ENCODE data around the gene CCDC191.

DNA sequence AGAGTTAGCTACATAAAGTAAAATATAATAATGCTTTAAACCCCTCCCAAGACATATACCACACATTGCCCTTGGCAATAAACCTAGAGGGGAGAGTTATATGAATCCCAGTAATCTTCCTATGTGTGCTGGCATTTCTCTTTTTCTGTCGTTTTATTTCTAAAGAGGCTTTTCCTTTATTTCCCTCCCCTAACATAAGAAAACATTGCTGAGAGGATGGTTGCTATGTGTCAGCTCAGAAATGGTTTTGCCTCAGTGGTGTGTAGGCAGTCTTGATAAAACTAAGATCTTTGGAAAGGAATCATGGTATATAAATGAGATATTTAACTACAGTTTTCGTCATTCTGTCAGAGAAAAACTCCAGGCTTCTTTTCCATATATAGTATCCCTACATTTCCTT is 30.0 kb downstream of the CCDC191 start:
- TF ChIP-seq TGIF2 (CRISPR knock-in tag; IDR thresholded peaks at IDR 0.05) (no peak), DNMT1 (IDR thresholded peaks at IDR 0.05) (no peak), SRF (CRISPR knock-in tag; IDR thresholded peaks at IDR 0.05) (no peak), CREB1 (IDR thresholded peaks at IDR 0.05) (no peak), CREB1 (CRISPR knock-in tag; IDR thresholded peaks at IDR 0.05) (no peak), SOX6 (IDR thresholded peaks at IDR 0.05) (no peak), SRSF3 (IDR thresholded peaks at IDR 0.05; ENCODE audit: insufficient read depth, low read length) (no peak), MED1 (CRISPR knock-in tag; IDR thresholded peaks at IDR 0.05; ENCODE audit: borderline replicate concordance) (no peak), SMAD1 (IDR thresholded peaks at IDR 0.05; ENCODE audit: low read depth, low read length, partially characterized antibody) (no peak), CCAR2 (IDR thresholded peaks at IDR 0.05; ENCODE audit: low read depth, low read length) (no peak), MYC (IDR thresholded peaks at IDR 0.05; ENCODE audit: low read depth, low read length) (no peak), MYC (CRISPR knock-in tag; IDR thresholded peaks at IDR 0.05; ENCODE audit: borderline replicate concordance, low read depth) (no peak), HNRNPUL1 (IDR thresholded peaks at IDR 0.05; ENCODE audit: low read length) (no peak), SREBF2 (CRISPR knock-in tag; IDR thresholded peaks at IDR 0.05) (no peak)
- TF ChIP-seq, protein P1, sequence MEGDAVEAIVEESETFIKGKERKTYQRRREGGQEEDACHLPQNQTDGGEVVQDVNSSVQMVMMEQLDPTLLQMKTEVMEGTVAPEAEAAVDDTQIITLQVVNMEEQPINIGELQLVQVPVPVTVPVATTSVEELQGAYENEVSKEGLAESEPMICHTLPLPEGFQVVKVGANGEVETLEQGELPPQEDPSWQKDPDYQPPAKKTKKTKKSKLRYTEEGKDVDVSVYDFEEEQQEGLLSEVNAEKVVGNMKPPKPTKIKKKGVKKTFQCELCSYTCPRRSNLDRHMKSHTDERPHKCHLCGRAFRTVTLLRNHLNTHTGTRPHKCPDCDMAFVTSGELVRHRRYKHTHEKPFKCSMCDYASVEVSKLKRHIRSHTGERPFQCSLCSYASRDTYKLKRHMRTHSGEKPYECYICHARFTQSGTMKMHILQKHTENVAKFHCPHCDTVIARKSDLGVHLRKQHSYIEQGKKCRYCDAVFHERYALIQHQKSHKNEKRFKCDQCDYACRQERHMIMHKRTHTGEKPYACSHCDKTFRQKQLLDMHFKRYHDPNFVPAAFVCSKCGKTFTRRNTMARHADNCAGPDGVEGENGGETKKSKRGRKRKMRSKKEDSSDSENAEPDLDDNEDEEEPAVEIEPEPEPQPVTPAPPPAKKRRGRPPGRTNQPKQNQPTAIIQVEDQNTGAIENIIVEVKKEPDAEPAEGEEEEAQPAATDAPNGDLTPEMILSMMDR (IDR thresholded peaks at IDR 0.05 in 2 of 3, conservative IDR thresholded peaks at IDR 0.05 in 1 of 3; ENCODE audit: insufficient read depth in 2 of 3, low read depth in 1 of 3, low read length in 3 of 3): no peak
- TF ChIP-seq, protein P2, sequence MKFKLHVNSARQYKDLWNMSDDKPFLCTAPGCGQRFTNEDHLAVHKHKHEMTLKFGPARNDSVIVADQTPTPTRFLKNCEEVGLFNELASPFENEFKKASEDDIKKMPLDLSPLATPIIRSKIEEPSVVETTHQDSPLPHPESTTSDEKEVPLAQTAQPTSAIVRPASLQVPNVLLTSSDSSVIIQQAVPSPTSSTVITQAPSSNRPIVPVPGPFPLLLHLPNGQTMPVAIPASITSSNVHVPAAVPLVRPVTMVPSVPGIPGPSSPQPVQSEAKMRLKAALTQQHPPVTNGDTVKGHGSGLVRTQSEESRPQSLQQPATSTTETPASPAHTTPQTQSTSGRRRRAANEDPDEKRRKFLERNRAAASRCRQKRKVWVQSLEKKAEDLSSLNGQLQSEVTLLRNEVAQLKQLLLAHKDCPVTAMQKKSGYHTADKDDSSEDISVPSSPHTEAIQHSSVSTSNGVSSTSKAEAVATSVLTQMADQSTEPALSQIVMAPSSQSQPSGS (CRISPR knock-in tag; IDR thresholded peaks at IDR 0.05): no peak

Data from K562 (cell line).